ENCODE results near the gene PGA4. TPM values are rescaled to one million over a fixed set of nuclear protein-coding genes. Genes with fewer than 3 reads are reported as not detected.
"Not testable (repeated sequence)": the region's sequence is repeated elsewhere in the genome, so short reads cannot be mapped to it uniquely, and the experiment has no call there.

The PGA4 gene
- not detected in 2 replicates for total RNA-seq

GRCh38 chr11:61222047-61222446, at the start of gene PGA4:
Gene PGA4, plus strand, starts transcription at chr11:61222347. Its CDS starts 54 bp downstream, at chr11:61222401.
- H3K4me1 Mint-ChIP-seq (ENCODE audit: low read depth); intact Hi-C loops (cut with micrococcal nuclease); H3K27ac Mint-ChIP-seq; H3K36me3 Mint-ChIP-seq (ENCODE audit: low read depth); H3K27me3 Mint-ChIP-seq (ENCODE audit: low read depth); H3K4me3 Mint-ChIP-seq (ENCODE audit: low read depth); H3K9me3 Mint-ChIP-seq; DNase-seq (ENCODE audit: low spot score): not testable (repeated sequence)

GRCh38 chr11:61172356-61172755, 49.8 kb upstream of the PGA4 start:
- Mint-ChIP-seq H3K9me3 (peaks cover 16% of the 10 kb centered on the region), H3K4me3 (ENCODE audit: low read depth) (no peak overlapping the region), H3K36me3 (ENCODE audit: low read depth) (no peaks in the 10 kb centered on the region), H3K27me3 (ENCODE audit: low read depth) (peaks cover 9% of the 10 kb centered on the region), H3K4me1 (ENCODE audit: low read depth) (peaks cover 15% of the 10 kb centered on the region), H3K27ac (no peak overlapping the region)
- no peak for DNase-seq (ENCODE audit: low spot score)
- intact Hi-C loops (cut with micrococcal nuclease): no loop called here

- intact Hi-C loops (cut with micrococcal nuclease): no loop called here
These were observed 49.3 kb upstream of the PGA4 start for GRCh38 chr11:61172888-61173287.

GRCh38 chr11:61173456-61173855, 48.7 kb upstream of the PGA4 start:
- intact Hi-C loops (cut with micrococcal nuclease): no loop called here
- Mint-ChIP-seq H3K4me1 (ENCODE audit: low read depth) (peaks cover 11% of the 10 kb centered on the region), H3K36me3 (ENCODE audit: low read depth) (no peaks in the 10 kb centered on the region), H3K9me3 (peaks cover 16% of the 10 kb centered on the region), H3K4me3 (ENCODE audit: low read depth) (no peak overlapping the region), H3K27me3 (ENCODE audit: low read depth) (peaks cover 12% of the 10 kb centered on the region), H3K27ac (no peak overlapping the region)
- DNase-seq (ENCODE audit: low spot score): no peak

More at GRCh38 chr11:61172888-61173287, 49.3 kb upstream of the PGA4 start:
- Mint-ChIP-seq H3K4me1 (ENCODE audit: low read depth) (peaks cover 13% of the 10 kb centered on the region), H3K27me3 (ENCODE audit: low read depth) (peaks cover 9% of the 10 kb centered on the region), H3K27ac (no peak overlapping the region), H3K9me3 (peaks cover 16% of the 10 kb centered on the region), H3K36me3 (ENCODE audit: low read depth) (no peaks in the 10 kb centered on the region), H3K4me3 (ENCODE audit: low read depth) (no peak overlapping the region)
- no peak for DNase-seq (ENCODE audit: low spot score)

- Mint-ChIP-seq H3K27ac (no peak overlapping the region), H3K36me3 (ENCODE audit: low read depth) (no peaks in the 10 kb centered on the region), H3K4me3 (ENCODE audit: low read depth) (no peak overlapping the region), H3K9me3 (peaks cover 16% of the 10 kb centered on the region), H3K4me1 (ENCODE audit: low read depth) (peaks cover 11% of the 10 kb centered on the region), H3K27me3 (ENCODE audit: low read depth) (peaks cover 12% of the 10 kb centered on the region)
- intact Hi-C loops (cut with micrococcal nuclease): no loop called here
- no peak for DNase-seq (ENCODE audit: low spot score)
These were observed 47.9 kb upstream of the PGA4 start for GRCh38 chr11:61174273-61174672.

GRCh38 chr11:61174949-61175348, 47.2 kb upstream of the PGA4 start:
- Mint-ChIP-seq H3K36me3 (ENCODE audit: low read depth) (no peaks in the 10 kb centered on the region), H3K27me3 (ENCODE audit: low read depth) (peaks cover 16% of the 10 kb centered on the region), H3K4me3 (ENCODE audit: low read depth) (no peak overlapping the region), H3K4me1 (ENCODE audit: low read depth) (peaks cover 11% of the 10 kb centered on the region), H3K9me3 (peaks cover 16% of the 10 kb centered on the region), H3K27ac (no peak overlapping the region)
- no peak for DNase-seq (ENCODE audit: low spot score)
- intact Hi-C loops (cut with micrococcal nuclease): no loop called here

- Mint-ChIP-seq H3K36me3 (ENCODE audit: low read depth) (no peaks in the 10 kb centered on the region), H3K9me3 (peaks cover 16% of the 10 kb centered on the region), H3K27me3 (ENCODE audit: low read depth) (peaks cover 18% of the 10 kb centered on the region), H3K4me1 (ENCODE audit: low read depth) (peaks cover 11% of the 10 kb centered on the region), H3K4me3 (ENCODE audit: low read depth) (no peak overlapping the region), H3K27ac (no peak overlapping the region)
- DNase-seq (ENCODE audit: low spot score): no peak
- intact Hi-C loops (cut with micrococcal nuclease): no loop called here
These were observed 45.7 kb upstream of the PGA4 start for GRCh38 chr11:61176446-61176845.

GRCh38 chr11:61180205-61180604, 41.9 kb upstream of the PGA4 start:
- H3K4me3 Mint-ChIP-seq (ENCODE audit: low read depth); H3K36me3 Mint-ChIP-seq (ENCODE audit: low read depth); H3K4me1 Mint-ChIP-seq (ENCODE audit: low read depth); intact Hi-C loops (cut with micrococcal nuclease); H3K27ac Mint-ChIP-seq; H3K9me3 Mint-ChIP-seq; DNase-seq (ENCODE audit: low spot score): not testable (repeated sequence)
- peaks cover 14% of the 10 kb centered on the region for H3K27me3 Mint-ChIP-seq (ENCODE audit: low read depth)

GRCh38 chr11:61181489-61181888, 40.7 kb upstream of the PGA4 start:
- Mint-ChIP-seq H3K27ac (no peak overlapping the region), H3K9me3 (no peaks in the 10 kb centered on the region), H3K36me3 (ENCODE audit: low read depth) (no peaks in the 10 kb centered on the region), H3K4me3 (ENCODE audit: low read depth) (no peak overlapping the region), H3K4me1 (ENCODE audit: low read depth) (no peaks in the 10 kb centered on the region), H3K27me3 (ENCODE audit: low read depth) (peaks cover 8% of the 10 kb centered on the region)
- intact Hi-C loops (cut with micrococcal nuclease): no loop called here
- no peak for DNase-seq (ENCODE audit: low spot score)

- Mint-ChIP-seq H3K9me3 (no peaks in the 10 kb centered on the region), H3K27me3 (ENCODE audit: low read depth) (peaks cover 6% of the 10 kb centered on the region), H3K27ac (no peak overlapping the region), H3K4me3 (ENCODE audit: low read depth) (no peak overlapping the region), H3K36me3 (ENCODE audit: low read depth) (no peaks in the 10 kb centered on the region), H3K4me1 (ENCODE audit: low read depth) (peaks cover 3% of the 10 kb centered on the region)
- no peak for DNase-seq (ENCODE audit: low spot score)
- intact Hi-C loops (cut with micrococcal nuclease): no loop called here
These were observed 38.5 kb upstream of the PGA4 start for GRCh38 chr11:61183645-61184044.

GRCh38 chr11:61186504-61186903, 35.6 kb upstream of the PGA4 start:
- Mint-ChIP-seq H3K4me3 (ENCODE audit: low read depth) (no peak overlapping the region), H3K27ac (no peak overlapping the region), H3K36me3 (ENCODE audit: low read depth) (no peaks in the 10 kb centered on the region), H3K9me3 (no peaks in the 10 kb centered on the region), H3K27me3 (ENCODE audit: low read depth) (peaks cover 12% of the 10 kb centered on the region), H3K4me1 (ENCODE audit: low read depth) (peaks cover 5% of the 10 kb centered on the region)
- intact Hi-C loops (cut with micrococcal nuclease): loop anchor here (2.0 kb wide), 2 partner anchors 56 to 356 kb away; no protein-coding TSS in a partner anchor
- DNase-seq (ENCODE audit: low spot score): no peak

GRCh38 chr11:61187505-61188130, 34.5 kb upstream of the PGA4 start:
- no peaks in the 10 kb centered on the region for H3K9me3 Mint-ChIP-seq

GRCh38 chr11:61189933-61190332, 32.2 kb upstream of the PGA4 start:
- Mint-ChIP-seq H3K9me3 (no peaks in the 10 kb centered on the region), H3K4me1 (ENCODE audit: low read depth) (peaks cover 5% of the 10 kb centered on the region), H3K27me3 (ENCODE audit: low read depth) (peaks cover 18% of the 10 kb centered on the region), H3K36me3 (ENCODE audit: low read depth) (no peaks in the 10 kb centered on the region), H3K27ac (no peak overlapping the region), H3K4me3 (ENCODE audit: low read depth) (no peak overlapping the region)
- intact Hi-C loops (cut with micrococcal nuclease): no loop called here
- DNase-seq (ENCODE audit: low spot score): no peak

More at GRCh38 chr11:61187505-61188130, 34.5 kb upstream of the PGA4 start:
- DNase-seq (ENCODE audit: low spot score): peak; percentile 62
- intact Hi-C loops (cut with micrococcal nuclease): loop anchor here (1.0 to 2.0 kb wide), 4 partner anchors 57 to 357 kb away; no protein-coding TSS in a partner anchor
- H3K4me3 Mint-ChIP-seq (ENCODE audit: low read depth): no peak overlapping the region
- H3K36me3 Mint-ChIP-seq (ENCODE audit: low read depth): no peaks in the 10 kb centered on the region
- peaks cover 5% of the 10 kb centered on the region for H3K4me1 Mint-ChIP-seq (ENCODE audit: low read depth)
- no peak overlapping the region for H3K27ac Mint-ChIP-seq
- peaks cover 16% of the 10 kb centered on the region for H3K27me3 Mint-ChIP-seq (ENCODE audit: low read depth)

All from activated T-helper 2 cell treated with anti-CD3 and anti-CD28 coated beads, Interferon-gamma antibody, Interleukin-2, Interleukin-4, amounts not matched to agents 10 μg/mL and 5 μg/mL and 100 μg/mL, durations not matched to agents 14 hours and 24 hours and 36 hours (primary cell).